ENCODE data around the gene PTPN3.

PTPN3 gene

DNA sequence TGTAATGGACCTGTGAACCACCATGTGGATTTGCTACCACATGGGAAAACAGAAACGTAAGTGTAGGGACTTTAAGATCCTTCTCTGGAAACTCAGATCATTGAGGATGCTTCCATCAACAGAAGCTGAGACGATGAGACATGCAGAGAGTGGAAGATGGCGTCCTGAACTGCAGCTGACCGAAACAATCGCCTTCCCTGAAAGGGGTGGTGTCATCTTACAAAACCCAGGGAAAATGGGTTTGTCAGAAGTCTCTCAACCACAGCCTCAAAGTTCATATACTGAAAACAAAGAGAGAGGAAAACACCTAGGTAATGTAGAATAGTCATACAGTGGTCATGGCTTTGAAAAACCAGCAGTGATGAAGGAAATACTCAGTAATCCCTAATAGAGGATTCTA, 6.6 kb upstream of the PTPN3 start:
- TF ChIP-seq, protein P1, sequence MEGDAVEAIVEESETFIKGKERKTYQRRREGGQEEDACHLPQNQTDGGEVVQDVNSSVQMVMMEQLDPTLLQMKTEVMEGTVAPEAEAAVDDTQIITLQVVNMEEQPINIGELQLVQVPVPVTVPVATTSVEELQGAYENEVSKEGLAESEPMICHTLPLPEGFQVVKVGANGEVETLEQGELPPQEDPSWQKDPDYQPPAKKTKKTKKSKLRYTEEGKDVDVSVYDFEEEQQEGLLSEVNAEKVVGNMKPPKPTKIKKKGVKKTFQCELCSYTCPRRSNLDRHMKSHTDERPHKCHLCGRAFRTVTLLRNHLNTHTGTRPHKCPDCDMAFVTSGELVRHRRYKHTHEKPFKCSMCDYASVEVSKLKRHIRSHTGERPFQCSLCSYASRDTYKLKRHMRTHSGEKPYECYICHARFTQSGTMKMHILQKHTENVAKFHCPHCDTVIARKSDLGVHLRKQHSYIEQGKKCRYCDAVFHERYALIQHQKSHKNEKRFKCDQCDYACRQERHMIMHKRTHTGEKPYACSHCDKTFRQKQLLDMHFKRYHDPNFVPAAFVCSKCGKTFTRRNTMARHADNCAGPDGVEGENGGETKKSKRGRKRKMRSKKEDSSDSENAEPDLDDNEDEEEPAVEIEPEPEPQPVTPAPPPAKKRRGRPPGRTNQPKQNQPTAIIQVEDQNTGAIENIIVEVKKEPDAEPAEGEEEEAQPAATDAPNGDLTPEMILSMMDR (conservative IDR thresholded peaks at IDR 0.05; ENCODE audit: low read length): no peak
- no peak for DNase-seq (ENCODE audit: low read depth)
- no peak overlapping the region for H3K4me3 ChIP-seq (ENCODE audit: low read length)

DNA sequence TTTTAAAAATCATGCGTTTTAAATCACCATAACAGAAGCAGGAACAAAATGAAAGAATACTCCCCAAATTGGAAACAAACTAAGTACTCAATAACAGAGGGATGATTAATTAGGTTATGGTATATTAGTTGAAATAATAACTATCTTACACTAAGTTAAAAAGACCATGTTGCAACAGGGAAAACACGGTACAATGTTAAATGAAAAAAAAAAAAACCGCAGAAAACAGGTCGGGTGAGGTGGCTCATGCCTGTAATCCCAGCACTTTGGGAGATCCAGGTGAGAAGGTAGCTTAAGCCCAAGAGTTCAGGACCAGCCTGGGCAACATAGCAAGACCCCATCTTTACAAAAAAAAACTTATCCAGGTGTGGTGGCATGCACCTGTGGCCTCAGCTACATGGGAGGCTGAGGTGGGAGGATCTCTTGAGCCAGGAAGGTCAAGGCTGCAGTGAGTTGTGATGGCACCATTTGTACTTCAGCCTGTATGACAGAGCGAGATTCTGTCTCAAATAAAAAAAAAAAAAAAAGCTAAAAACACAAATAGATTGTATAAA, 2.4 kb upstream of the PTPN3 start:
- DNase-seq (ENCODE audit: low read depth): no peak
- no peak overlapping the region for H3K4me3 ChIP-seq (ENCODE audit: low read length)
- TF ChIP-seq, protein P1 (conservative IDR thresholded peaks at IDR 0.05; ENCODE audit: low read length): no peak

DNA sequence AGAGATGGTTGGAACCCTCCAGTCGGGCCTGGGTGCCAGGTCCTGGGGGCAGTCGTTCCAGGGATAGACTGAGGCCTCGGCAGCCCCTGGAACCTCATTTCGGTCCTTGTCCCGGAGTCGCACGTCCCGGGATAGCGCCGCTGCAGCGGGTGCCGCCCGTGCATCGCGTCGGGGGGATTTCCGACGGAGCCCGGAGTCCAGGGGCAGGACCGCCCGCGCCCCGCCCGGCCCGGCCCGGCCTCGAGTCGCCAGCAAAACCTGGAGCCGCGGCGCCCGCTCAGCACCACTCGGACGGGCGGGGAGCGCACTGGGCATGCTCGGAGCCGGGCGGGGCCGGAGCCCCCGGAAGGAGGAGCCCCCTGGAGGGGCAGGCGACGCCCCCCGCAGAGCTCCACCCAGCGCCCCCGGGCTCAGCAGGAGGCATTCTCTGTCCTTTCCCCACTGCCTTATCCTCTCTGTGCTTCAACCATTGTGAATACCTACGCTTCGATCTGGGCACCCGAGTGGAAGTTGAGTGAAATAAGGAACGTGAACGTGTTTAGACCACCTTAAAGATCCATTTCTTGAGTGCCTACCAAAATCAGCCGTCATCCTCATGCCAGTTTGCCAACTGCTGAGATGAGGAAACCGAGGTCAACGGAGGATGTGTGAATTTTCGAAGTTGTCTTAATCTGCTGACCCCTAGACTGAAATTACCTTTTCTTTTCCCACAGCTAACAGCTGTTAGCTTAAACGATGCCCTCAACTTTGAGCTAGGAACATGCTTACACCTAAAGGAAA, 1.7 kb upstream of the PTPN3 start:
- H3K4me3 ChIP-seq (ENCODE audit: low read length): no peak overlapping the region
- no peak for DNase-seq (ENCODE audit: low read depth)
- TF ChIP-seq, protein P1 (conservative IDR thresholded peaks at IDR 0.05; ENCODE audit: low read length): no peak

DNA sequence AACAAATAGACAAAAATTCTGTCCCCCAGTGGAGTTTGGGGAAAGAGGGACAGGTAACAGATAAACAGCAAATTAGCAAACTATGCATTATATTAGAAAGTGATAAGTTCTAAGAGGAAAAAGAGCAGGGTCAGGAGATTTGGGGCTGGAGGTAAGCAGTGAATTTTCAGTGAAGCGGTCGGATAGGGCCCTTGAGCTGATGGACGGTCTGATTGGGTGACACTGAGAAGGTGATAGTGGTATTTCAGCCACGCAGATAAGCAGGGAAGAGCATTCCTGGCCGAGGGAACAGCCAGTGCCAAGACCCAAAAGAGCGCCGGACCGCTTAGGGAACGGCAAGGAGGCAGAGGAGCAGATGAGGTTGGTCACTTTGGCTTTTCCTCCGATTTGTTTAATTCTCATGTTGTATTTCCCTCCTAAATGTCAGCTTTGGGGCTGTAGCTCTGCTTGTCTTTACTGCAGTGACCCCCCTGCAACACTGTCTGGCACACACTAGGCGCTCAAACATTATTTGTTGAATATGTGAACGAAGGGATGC, 1.1 kb upstream of the PTPN3 start:
- H3K4me3 ChIP-seq (ENCODE audit: low read length): no peak overlapping the region
- TF ChIP-seq, protein P1 (conservative IDR thresholded peaks at IDR 0.05; ENCODE audit: low read length): no peak
- no peak for DNase-seq (ENCODE audit: low read depth)

DNA sequence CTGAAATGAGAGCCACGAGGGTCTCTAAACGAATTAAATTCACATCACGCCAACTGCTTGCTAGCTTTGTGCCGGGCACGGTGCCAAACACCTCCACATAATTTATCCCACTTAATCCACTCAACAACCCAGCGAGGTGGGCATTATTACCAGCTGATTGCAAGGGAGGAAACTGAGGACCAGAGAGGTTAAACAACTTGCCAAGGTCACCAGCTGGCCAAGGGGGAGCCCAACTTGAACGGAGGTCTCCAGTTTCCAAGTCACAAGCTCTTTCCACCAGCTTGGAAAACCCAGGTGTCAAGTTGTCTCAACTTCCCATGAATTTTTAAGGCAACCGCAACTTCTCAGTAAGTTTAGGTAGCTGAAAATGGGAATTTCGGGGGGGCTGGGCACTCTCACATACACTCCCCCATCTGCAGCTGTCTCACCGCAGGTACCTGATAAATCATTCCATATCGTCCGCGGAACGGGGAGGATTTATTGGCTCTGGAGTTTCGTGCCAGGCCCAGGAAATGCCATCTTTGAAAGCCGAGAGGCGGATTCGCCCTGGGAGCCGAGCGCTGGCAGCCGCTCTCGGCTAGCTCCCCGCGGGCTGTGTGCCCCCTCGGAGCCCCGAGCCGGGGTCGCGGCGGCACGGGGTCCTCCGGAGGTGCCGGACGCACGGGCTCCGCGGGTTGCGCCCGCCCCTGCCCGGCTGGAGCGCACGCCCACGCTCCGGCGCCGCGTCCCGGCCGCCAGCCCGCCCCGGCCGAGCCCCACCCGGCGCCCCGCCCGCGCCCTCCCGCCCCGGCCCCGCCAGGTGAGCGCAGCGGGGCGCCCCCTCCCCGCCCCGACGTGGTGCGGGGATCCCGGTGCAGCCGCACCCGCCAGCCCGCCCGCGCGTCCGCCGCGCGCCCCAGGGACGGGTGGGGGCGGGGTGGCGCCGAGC, 617 bp downstream of the PTPN3 start:
- peak overlapping the region; percentile 15; the same call in 1 of the 2 replicates for H3K4me3 ChIP-seq (ENCODE audit: low read length)
- TF ChIP-seq, protein P1 (conservative IDR thresholded peaks at IDR 0.05; ENCODE audit: low read length): no peak
- DNase-seq (ENCODE audit: low read depth): no peak

GRCh38 chr9:109496841-109497225, 1.3 kb downstream of the PTPN3 start:
- TF ChIP-seq, protein P1 (conservative IDR thresholded peaks at IDR 0.05; ENCODE audit: low read length): no peak
- no peak for DNase-seq (ENCODE audit: low read depth)
- no peak overlapping the region for H3K4me3 ChIP-seq (ENCODE audit: low read length)
